Esophagus muscularis mucosa (tissue), 4 donors: ENCODE measurements around the gene HIVEP2.

Source experiments
- EP300 ChIP-seq: sonication (generic); formaldehyde crosslinking; IDR thresholded peaks from one replicate; pipeline ENCODE4 v1.6.1; 2017; ENCODE audit warnings: antibody characterized with exemption
- POLR2AphosphoS5 ChIP-seq, 2 donors: sonication (generic); formaldehyde crosslinking; IDR thresholded peaks; one replicate each; pipeline ENCODE4 v1.6.1; 2017; ENCODE audit warnings: antibody characterized with exemption in 2 of 2
- TF ChIP-seq, protein P1 (sequence below), 3 experiments: fragments of 200-600 bp in 2 of 3; fragments of 450-650 bp in 1 of 3; sonication (generic) in 2 of 3; IDR thresholded peaks; one replicate each; pipeline ENCODE4 v1.5.1; 2017 to 2019; ENCODE audit warnings: antibody characterized with exemption in 3 of 3, mild to moderate bottlenecking in 2 of 3, moderate library complexity in 1 of 3

DNA sequence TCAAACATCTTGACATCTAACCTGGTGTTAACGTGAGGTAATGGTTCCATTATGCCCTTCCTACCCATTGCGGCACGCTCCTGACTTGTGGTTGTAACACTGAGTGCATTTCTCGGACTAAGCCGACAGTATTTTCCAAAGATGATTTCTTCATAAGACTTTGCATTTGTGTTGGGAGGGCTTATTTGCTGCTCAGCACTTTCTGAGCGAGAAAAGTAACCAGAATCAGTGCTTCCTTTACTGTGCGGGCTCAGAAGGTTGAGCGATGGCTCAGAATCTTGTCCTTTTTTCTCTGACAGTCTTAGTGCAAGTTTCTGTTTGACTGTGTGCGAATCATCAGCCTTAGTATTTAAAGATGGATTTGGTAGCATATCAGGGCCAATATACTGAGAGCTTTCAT lies 171.7 kb downstream of the HIVEP2 start:
- TF ChIP-seq, protein P1, sequence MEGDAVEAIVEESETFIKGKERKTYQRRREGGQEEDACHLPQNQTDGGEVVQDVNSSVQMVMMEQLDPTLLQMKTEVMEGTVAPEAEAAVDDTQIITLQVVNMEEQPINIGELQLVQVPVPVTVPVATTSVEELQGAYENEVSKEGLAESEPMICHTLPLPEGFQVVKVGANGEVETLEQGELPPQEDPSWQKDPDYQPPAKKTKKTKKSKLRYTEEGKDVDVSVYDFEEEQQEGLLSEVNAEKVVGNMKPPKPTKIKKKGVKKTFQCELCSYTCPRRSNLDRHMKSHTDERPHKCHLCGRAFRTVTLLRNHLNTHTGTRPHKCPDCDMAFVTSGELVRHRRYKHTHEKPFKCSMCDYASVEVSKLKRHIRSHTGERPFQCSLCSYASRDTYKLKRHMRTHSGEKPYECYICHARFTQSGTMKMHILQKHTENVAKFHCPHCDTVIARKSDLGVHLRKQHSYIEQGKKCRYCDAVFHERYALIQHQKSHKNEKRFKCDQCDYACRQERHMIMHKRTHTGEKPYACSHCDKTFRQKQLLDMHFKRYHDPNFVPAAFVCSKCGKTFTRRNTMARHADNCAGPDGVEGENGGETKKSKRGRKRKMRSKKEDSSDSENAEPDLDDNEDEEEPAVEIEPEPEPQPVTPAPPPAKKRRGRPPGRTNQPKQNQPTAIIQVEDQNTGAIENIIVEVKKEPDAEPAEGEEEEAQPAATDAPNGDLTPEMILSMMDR (IDR thresholded peaks at IDR 0.05), result no peak
- TF ChIP-seq POLR2AphosphoS5 (IDR thresholded peaks at IDR 0.05) (no peak), EP300 (no peak)
